ENCODE data around the gene CENPM. TPM values are rescaled to one million over a fixed set of nuclear protein-coding genes. Genes with fewer than 3 reads are reported as not detected.
A peak's percentile ranks its signal among the peaks of the same experiment; 100 is the strongest.

Gene CENPM
- total and polyA plus RNA-seq, 2 donors, result 13.1 to 31.4 TPM

- peak in 5 of 9 donors; percentile 41 to 73 (median 53) for DNase-seq (ENCODE audit: low read depth in 6 of 9, low spot score in 9 of 9)
- H3K9me3 ChIP-seq (ENCODE audit: control insufficient read depth in 2 of 2, insufficient read depth in 1 of 2, low read length in 1 of 2), result peaks cover 0 to 9% of the 10 kb centered on the region in 2 donors
- H3K27ac ChIP-seq (ENCODE audit: low read depth in 1 of 2, low read length in 1 of 2), result peak overlapping the region in 1 of 2 donors; percentile 43
- H3K36me3 ChIP-seq (ENCODE audit: control insufficient read depth in 2 of 2, insufficient read depth in 2 of 2, low read length in 1 of 2), result no peaks in the 10 kb centered on the region
- peaks cover 50 to 81% of the 10 kb centered on the region in 2 donors for H3K27me3 ChIP-seq (ENCODE audit: control insufficient read depth in 2 of 2, insufficient read depth in 1 of 2, low read length in 1 of 2)
- 4% methylated on average over 62 of the region's 62 CpGs for WGBS
- H3K4me1 ChIP-seq (ENCODE audit: control insufficient read depth in 2 of 2, insufficient read depth in 2 of 2, low read length in 2 of 2), result peaks cover 8 to 36% of the 10 kb centered on the region in 2 donors
- H3K4me3 ChIP-seq (ENCODE audit: low read length in 2 of 2), result peak overlapping the region; percentile 42 to 51
Measured at GRCh38 chr22:41919357-41920224, 27.4 kb downstream of the CENPM start.

DNA sequence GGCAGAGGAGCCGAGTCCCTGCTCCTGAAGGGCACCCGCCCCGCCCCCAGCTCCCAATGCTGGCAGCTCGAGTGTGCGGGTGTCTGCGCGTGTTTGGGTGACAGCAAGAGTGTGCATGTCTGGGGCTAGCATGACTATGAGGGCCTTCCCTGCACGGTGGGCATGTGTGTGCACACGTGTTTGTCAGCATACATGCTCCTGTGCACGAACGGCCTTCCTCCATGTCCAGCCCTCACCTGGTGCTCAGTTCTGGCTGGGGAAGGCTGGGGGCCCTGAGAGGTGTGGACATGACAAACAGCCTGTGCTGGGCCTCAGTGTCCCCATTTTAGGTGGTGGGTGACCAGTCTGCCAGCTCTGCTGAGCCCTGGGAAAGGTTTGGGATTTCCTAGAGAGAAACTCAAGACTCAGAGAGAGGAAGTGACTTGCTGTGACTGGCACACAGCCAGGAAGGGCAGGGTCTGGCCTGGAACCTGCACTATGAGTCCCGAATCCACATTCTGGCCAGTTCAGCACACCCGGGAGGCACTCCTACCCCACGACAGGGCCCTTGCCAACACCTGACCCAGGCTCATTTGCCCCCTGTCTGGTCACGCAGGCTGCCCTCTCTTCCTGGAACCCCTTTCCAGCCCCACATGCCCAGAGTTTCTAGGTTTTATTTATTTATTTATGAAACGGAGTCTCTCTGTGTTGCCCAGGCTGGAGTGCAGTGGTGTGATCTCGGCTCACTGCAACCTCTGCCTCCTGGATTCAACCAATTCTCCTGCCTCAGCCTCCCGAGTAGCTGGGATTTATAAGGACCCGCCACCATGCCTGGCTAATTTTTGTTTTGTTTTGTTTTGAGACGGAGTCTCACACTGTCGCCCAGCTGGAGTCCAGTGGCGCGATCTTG, 28.8 kb downstream of the CENPM start:
- Histone ChIP-seq H3K9me3 (ENCODE audit: control insufficient read depth in 2 of 2, insufficient read depth in 1 of 2, low read length in 1 of 2) (peaks cover 0 to 9% of the 10 kb centered on the region in 2 donors), H3K27ac (ENCODE audit: low read depth in 1 of 2, low read length in 1 of 2) (no peak overlapping the region), H3K27me3 (ENCODE audit: control insufficient read depth in 2 of 2, insufficient read depth in 1 of 2, low read length in 1 of 2) (peaks cover 63 to 82% of the 10 kb centered on the region in 2 donors), H3K4me3 (ENCODE audit: low read length in 2 of 2) (no peak overlapping the region), H3K4me1 (ENCODE audit: control insufficient read depth in 2 of 2, insufficient read depth in 2 of 2, low read length in 2 of 2) (peaks cover 8 to 36% of the 10 kb centered on the region in 2 donors), H3K36me3 (ENCODE audit: control insufficient read depth in 2 of 2, insufficient read depth in 2 of 2, low read length in 1 of 2) (no peaks in the 10 kb centered on the region)
- DNase-seq (ENCODE audit: low read depth in 6 of 9, low spot score in 9 of 9), result no peak
- WGBS, result 64% methylated on average over 23 of the region's 23 CpGs

- Histone ChIP-seq H3K4me1 (ENCODE audit: control insufficient read depth in 2 of 2, insufficient read depth in 2 of 2, low read length in 2 of 2) (peaks cover 8 to 36% of the 10 kb centered on the region in 2 donors), H3K9me3 (ENCODE audit: control insufficient read depth in 2 of 2, insufficient read depth in 1 of 2, low read length in 1 of 2) (peaks cover 0 to 9% of the 10 kb centered on the region in 2 donors), H3K27ac (ENCODE audit: low read depth in 1 of 2, low read length in 1 of 2) (no peak overlapping the region), H3K4me3 (ENCODE audit: low read length in 2 of 2) (no peak overlapping the region), H3K36me3 (ENCODE audit: control insufficient read depth in 2 of 2, insufficient read depth in 2 of 2, low read length in 1 of 2) (no peaks in the 10 kb centered on the region), H3K27me3 (ENCODE audit: control insufficient read depth in 2 of 2, insufficient read depth in 1 of 2, low read length in 1 of 2) (peaks cover 70 to 85% of the 10 kb centered on the region in 2 donors)
- WGBS, result 85% methylated on average over 11 of the region's 11 CpGs
- DNase-seq (ENCODE audit: low read depth in 6 of 9, low spot score in 9 of 9), result no peak
Measured at GRCh38 chr22:41917375-41917902, 29.5 kb downstream of the CENPM start.

DNA sequence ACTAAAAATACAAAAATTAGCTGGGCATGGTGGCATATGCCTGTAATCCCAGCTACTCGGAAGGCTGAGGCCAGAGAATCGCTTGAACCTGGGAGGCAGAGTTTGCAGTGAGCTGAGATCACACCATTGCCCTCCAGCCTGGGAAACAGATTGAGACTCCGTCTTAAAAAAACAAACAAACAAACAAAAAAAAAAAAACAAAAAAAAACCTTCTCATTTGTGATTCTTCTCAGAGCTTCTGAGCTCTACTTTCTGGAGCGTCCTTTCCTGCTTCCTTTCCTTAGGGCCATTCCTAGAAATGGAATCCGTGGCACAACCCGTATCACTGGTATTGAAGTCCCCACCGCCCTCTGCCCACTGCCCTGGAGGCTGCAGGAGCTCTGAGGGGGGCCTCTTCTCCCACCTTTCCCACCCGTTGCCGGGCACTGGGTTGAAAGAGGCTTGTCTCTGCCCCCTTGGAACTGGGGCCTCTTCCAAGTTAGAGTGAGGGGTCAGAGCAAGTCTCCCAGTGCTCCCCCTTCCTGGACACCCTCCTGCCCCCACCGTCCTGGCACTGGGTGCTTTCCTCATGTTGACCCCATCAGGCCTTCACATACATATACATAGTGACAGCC, 30.1 kb downstream of the CENPM start:
- no peak overlapping the region for H3K27ac ChIP-seq (ENCODE audit: low read depth in 1 of 2, low read length in 1 of 2)
- 89% methylated on average over 10 of the region's 10 CpGs for WGBS
- H3K4me1 ChIP-seq (ENCODE audit: control insufficient read depth in 2 of 2, insufficient read depth in 2 of 2, low read length in 2 of 2), result peaks cover 8 to 36% of the 10 kb centered on the region in 2 donors
- H3K27me3 ChIP-seq (ENCODE audit: control insufficient read depth in 2 of 2, insufficient read depth in 1 of 2, low read length in 1 of 2), result peaks cover 76 to 90% of the 10 kb centered on the region in 2 donors
- no peak for DNase-seq (ENCODE audit: low read depth in 6 of 9, low spot score in 9 of 9)
- no peak overlapping the region for H3K4me3 ChIP-seq (ENCODE audit: low read length in 2 of 2)
- H3K9me3 ChIP-seq (ENCODE audit: control insufficient read depth in 2 of 2, insufficient read depth in 1 of 2, low read length in 1 of 2), result peaks cover 0 to 9% of the 10 kb centered on the region in 2 donors
- H3K36me3 ChIP-seq (ENCODE audit: control insufficient read depth in 2 of 2, insufficient read depth in 2 of 2, low read length in 1 of 2), result no peaks in the 10 kb centered on the region

DNA sequence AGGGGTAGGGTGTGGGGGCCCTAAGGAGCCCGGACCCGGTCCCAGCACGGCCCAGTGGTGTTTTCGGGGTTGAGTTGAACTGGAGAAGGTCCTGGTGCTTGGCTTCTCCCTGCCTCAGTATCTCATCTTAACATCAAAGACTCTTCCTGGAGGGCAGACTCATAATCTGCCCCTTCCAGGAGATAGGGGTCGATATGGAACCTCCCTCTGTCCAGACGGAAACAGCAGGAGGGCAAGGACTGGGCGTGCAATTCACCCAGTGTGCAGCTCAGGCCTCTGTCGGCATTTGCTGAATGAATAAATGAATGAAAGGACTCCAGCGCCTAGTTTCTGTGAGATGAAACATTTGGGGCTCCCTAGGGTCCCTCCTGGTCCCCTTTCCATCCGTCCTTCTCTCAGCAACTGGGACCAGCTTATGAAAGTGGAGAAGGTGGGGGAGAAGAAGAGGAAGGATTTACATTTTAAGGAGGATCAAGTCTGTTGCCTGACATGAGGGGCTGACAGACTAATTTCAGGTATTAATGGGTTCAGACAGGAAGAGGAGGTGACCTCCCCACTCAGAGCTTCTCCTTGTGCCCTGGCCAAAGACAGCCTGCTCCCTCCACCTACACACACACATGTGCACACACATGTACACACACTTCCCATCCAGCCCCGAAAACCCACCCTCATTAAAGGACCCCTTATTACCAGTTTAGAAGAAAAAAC, 31.0 kb downstream of the CENPM start:
- peaks cover 84 to 98% of the 10 kb centered on the region in 2 donors for H3K27me3 ChIP-seq (ENCODE audit: control insufficient read depth in 2 of 2, insufficient read depth in 1 of 2, low read length in 1 of 2)
- H3K9me3 ChIP-seq (ENCODE audit: control insufficient read depth in 2 of 2, insufficient read depth in 1 of 2, low read length in 1 of 2), result peaks cover 0 to 8% of the 10 kb centered on the region in 2 donors
- H3K27ac ChIP-seq (ENCODE audit: low read depth in 1 of 2, low read length in 1 of 2), result no peak overlapping the region
- H3K4me3 ChIP-seq (ENCODE audit: low read length in 2 of 2), result no peak overlapping the region
- H3K4me1 ChIP-seq (ENCODE audit: control insufficient read depth in 2 of 2, insufficient read depth in 2 of 2, low read length in 2 of 2), result peaks cover 8 to 39% of the 10 kb centered on the region in 2 donors
- 63% methylated on average over 11 of the region's 11 CpGs for WGBS
- no peak for DNase-seq (ENCODE audit: low read depth in 6 of 9, low spot score in 9 of 9)
- no peaks in the 10 kb centered on the region for H3K36me3 ChIP-seq (ENCODE audit: control insufficient read depth in 2 of 2, insufficient read depth in 2 of 2, low read length in 1 of 2)

GRCh38 chr22:41915035-41915785, 31.7 kb downstream of the CENPM start, which contains the start of gene SHISA8:
SHISA8 (minus strand) TSS chr22:41915074; CDS start chr22:41914667, 407 bp downstream.
- DNase-seq (ENCODE audit: low read depth in 6 of 9, low spot score in 9 of 9), result peak in 6 of 9 donors; percentile 24 to 75 (median 51)
- H3K36me3 ChIP-seq (ENCODE audit: control insufficient read depth in 2 of 2, insufficient read depth in 2 of 2, low read length in 1 of 2), result no peaks in the 10 kb centered on the region
- H3K4me1 ChIP-seq (ENCODE audit: control insufficient read depth in 2 of 2, insufficient read depth in 2 of 2, low read length in 2 of 2), result peaks cover 8 to 38% of the 10 kb centered on the region in 2 donors
- H3K27me3 ChIP-seq (ENCODE audit: control insufficient read depth in 2 of 2, insufficient read depth in 1 of 2, low read length in 1 of 2), result peaks cover 91 to 98% of the 10 kb centered on the region in 2 donors
- H3K27ac ChIP-seq (ENCODE audit: low read depth in 1 of 2, low read length in 1 of 2), result no peak within 1 kb of the TSS
- peaks cover 0 to 4% of the 10 kb centered on the region in 2 donors for H3K9me3 ChIP-seq (ENCODE audit: control insufficient read depth in 2 of 2, insufficient read depth in 1 of 2, low read length in 1 of 2)
- WGBS, result 10% methylated on average over 63 of the region's 63 CpGs
- H3K4me3 ChIP-seq (ENCODE audit: low read length in 2 of 2), result peak within 1 kb of the TSS in 1 of 2 donors; percentile 48

- H3K36me3 ChIP-seq (ENCODE audit: control insufficient read depth in 2 of 2, insufficient read depth in 2 of 2, low read length in 1 of 2), result no peaks in the 10 kb centered on the region
- H3K4me1 ChIP-seq (ENCODE audit: control insufficient read depth in 2 of 2, insufficient read depth in 2 of 2, low read length in 2 of 2), result peaks cover 7 to 32% of the 10 kb centered on the region in 2 donors
- 2% methylated on average over 67 of the region's 67 CpGs for WGBS
- H3K27me3 ChIP-seq (ENCODE audit: control insufficient read depth in 2 of 2, insufficient read depth in 1 of 2, low read length in 1 of 2), result peaks cover 92 to 98% of the 10 kb centered on the region in 2 donors
- H3K9me3 ChIP-seq (ENCODE audit: control insufficient read depth in 2 of 2, insufficient read depth in 1 of 2, low read length in 1 of 2), result peaks cover 0 to 4% of the 10 kb centered on the region in 2 donors
- H3K4me3 ChIP-seq (ENCODE audit: low read length in 2 of 2), result peak overlapping the region in 1 of 2 donors; percentile 48
- no peak overlapping the region for H3K27ac ChIP-seq (ENCODE audit: low read depth in 1 of 2, low read length in 1 of 2)
- no peak for DNase-seq (ENCODE audit: low read depth in 6 of 9, low spot score in 9 of 9)
Measured at GRCh38 chr22:41914611-41915034, 32.3 kb downstream of the CENPM start.
